ENCODE data around the gene MANBA.
"Not testable (repeated sequence)": the region's sequence is repeated elsewhere in the genome, so short reads cannot be mapped to it uniquely, and the experiment has no call there.

The MANBA gene

DNA sequence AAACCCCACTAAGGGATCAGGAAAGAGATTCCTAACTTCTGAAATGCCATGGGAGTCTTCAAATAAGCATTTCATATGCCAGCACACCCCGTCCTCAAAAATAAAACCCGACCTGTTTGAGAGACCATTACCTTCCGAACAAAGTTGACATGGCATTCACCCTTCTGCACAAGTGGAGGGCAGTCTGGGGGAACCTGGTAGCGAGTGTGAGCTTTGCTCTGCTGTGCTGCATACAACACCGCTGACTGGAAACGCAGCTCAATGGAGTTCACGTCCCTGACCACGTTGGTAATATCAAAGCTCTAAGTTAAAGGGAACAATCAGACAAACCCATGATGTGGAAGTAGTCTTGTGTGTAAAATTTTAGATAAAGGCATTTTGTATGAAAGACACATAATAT lies 38.0 kb downstream of the MANBA start:
- no peak for DNase-seq (ENCODE audit: low spot score)

- not testable (repeated sequence) for DNase-seq (ENCODE audit: low spot score)
These were observed 41.8 kb downstream of the MANBA start for GRCh38 chr4:102718833-102719575.

GRCh38 chr4:102717448-102718092 lies 43.2 kb downstream of the MANBA start:
- no peak for DNase-seq (ENCODE audit: low spot score)

- no peak for DNase-seq (ENCODE audit: low spot score)
These were observed 45.7 kb downstream of the MANBA start for GRCh38 chr4:102715057-102715456.

DNA sequence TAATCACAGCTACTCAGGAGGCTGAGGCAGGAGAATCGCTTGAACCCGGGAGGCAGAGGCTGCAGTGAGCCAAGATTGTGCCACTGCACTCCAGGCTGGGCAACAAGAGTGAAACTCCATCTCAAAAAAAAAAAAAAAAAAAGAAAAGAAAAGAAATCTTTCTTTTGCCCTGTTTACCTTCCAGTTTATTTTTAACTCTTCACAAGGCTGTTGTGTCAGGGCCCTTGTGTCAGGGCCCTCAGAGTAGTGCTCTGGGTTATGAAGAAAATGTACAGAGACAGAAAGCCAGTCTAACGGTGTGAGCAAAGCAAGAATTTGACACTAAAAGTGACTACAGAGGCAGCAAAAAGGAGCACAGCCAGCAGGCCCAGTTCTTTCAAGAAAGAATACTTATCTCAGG lies 47.0 kb downstream of the MANBA start:
- not testable (repeated sequence) for DNase-seq (ENCODE audit: low spot score)

GRCh38 chr4:102713096-102713495 lies 47.7 kb downstream of the MANBA start:
- no peak for DNase-seq (ENCODE audit: low spot score)

DNA sequence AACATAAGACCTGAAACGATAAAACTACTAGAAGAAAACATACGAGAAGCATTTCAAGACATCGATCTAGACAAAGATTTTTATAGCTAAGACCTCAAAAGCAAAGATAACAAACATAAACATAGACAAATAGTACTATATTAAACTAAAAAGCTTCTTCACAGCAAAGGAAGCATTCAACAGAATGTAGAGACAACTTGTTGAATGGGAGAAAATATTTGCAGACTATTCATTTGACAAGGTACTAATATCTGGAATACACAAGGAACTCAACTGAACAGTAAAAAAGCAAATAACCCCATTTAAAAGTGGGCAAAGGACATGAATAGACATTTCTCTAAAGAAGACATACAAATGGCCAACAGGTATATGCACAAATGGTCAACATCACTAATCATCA lies 49.8 kb downstream of the MANBA start:
- DNase-seq (ENCODE audit: low spot score): no peak

GRCh38 chr4:102709060-102709459 lies 51.7 kb downstream of the MANBA start:
- DNase-seq (ENCODE audit: low spot score): not testable (repeated sequence)

GRCh38 chr4:102707150-102707549 lies 53.6 kb downstream of the MANBA start:
- no peak for DNase-seq (ENCODE audit: low spot score)

DNA sequence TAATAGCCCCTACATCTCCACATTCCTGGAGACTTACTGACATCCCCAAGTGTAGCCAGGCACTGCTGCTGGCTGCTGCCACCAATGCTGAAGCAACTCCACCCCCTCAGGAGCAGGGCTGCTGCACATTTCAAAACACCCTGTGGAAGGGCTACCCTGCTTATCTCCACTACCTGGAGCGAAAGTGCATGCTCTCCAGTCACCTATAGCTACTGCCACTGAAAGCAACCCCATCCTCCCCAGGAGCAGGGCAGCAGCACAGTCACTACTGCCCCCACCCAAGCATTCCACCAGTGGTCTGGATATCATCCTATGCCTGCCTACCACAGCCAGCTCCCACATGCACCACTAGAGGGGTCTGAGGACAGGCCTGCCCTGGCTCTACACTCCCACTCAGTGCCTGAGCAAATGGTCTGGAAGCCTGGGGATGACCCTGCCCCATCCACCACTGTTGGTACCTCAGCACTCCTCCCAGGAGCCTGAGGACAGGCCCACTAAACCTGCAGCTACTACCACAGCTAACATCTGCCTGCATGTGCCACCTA lies 55.3 kb downstream of the MANBA start:
- no peak for DNase-seq (ENCODE audit: low spot score)

DNA sequence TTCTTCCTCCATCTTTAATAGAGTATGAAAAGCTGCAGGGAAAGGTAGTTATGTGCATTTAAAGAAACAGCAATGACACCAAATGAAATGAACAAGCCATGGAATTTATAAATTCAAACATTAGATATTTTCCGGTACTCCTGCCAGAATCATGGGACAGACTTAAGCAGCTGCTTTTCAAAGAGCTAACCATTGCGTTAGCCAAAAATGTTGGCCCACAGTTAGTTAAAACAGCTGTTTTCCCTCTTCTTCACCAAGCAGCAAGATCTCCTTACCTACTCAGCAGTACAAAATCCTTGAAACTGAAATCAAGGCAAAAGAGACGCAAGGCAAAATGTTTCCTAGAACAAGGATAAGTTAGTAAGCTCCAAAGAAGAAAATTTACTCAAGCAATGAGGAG lies 64.0 kb downstream of the MANBA start:
- DNase-seq (ENCODE audit: low spot score): no peak

GRCh38 chr4:102694791-102695190 lies 66.0 kb downstream of the MANBA start:
- DNase-seq (ENCODE audit: low spot score): no peak

DNA sequence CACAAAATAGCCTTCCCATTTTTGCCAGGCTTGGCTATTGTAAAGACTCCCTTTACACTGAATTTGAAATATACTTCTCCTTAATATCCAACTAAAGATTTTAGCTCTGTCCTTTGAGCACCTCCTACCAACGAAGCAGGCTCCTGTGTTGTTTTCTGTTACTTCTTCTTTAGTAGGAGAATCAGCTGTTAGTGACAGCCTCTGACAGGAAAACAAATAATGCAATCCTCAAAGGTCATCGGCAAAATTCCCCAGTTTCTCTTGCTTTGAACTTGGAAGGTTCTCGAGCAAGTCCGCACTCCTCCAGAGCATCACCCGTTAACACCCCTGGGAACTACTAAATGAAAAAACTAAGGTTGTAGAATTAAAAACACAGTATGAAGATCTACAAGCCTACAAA lies 66.9 kb downstream of the MANBA start:
- no peak for DNase-seq (ENCODE audit: low spot score)

DNA sequence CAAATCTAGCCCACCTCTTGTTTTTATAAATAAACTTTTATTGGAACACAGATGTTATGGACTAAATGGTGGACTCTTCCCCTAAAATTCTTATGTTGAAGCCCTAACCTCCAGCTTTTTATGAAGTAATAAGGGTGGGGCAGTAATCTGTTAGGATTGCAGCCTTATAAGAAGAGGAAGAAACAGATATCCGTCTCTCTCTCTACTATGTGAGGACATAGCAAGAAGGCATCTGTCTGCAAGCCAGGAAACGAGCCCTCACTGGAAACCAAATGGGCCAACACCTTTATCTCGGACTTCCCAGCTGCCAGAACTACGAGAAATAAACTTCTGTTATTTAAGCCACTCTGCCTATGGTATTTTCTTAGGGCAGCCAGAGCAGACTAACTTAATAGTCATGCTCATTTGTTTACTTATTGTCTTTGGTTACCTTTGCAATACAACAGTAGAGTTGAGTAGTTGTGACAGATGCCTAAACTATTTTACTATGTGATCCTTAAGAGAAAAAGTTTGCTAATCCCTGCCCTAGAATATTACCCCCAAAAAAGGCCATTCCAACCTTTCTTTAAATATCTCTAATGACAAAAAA lies 67.4 kb downstream of the MANBA start:
- DNase-seq (ENCODE audit: low spot score): no peak

- DNase-seq (ENCODE audit: low spot score): no peak
These were observed 68.3 kb downstream of the MANBA start for GRCh38 chr4:102692474-102692873.

DNA sequence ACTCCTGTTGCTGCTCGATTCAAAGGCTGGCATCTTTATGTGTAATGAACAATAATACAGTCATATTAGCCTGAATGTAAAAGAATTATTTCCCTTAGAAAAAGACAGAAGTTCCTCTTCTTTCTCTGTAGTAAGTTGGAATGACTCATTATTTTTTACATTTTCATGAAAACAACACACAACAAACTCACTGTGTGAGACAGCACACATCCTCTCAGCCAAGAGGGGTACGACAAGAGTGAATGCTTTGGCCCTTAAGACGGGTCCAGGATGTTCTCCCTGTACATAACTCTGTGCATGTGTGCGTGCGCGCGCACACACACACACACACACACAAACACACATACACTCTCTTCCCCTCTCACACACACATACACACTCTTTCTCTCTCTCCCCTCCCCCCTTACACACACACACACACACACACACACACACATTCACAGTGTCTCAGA lies 72.8 kb downstream of the MANBA start:
- DNase-seq (ENCODE audit: low spot score): no peak

DNA sequence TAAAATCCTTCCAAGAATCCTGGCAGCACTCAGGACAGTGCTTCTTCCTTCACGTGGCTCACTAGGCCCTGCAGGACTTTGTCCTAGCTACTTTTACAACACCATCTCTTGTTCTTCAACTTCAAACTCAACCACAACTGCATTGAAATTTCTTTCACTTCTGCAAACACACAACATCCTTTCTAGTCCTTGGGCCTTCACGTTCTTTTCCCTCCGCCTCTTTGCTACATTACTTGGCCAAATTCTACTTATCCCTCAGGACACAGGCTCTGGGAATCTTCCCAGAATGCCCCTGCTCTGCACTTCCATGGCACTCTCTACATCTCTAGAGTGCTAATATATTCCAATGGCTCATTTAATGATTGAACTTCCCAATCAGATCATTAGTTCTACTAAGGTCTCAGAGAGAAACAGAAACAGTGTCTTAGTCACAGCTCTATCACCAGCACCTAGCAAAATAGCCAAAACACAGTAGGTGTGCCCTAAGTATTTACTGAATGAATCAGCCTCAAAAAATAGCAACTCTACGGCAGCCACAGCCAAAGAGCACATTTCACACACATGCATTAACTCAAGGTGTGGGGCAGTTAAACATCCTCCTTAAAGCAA lies 73.3 kb downstream of the MANBA start:
- no peak for DNase-seq (ENCODE audit: low spot score)

GRCh38 chr4:102685768-102686167 lies 75.0 kb downstream of the MANBA start:
- DNase-seq (ENCODE audit: low spot score): no peak

DNA sequence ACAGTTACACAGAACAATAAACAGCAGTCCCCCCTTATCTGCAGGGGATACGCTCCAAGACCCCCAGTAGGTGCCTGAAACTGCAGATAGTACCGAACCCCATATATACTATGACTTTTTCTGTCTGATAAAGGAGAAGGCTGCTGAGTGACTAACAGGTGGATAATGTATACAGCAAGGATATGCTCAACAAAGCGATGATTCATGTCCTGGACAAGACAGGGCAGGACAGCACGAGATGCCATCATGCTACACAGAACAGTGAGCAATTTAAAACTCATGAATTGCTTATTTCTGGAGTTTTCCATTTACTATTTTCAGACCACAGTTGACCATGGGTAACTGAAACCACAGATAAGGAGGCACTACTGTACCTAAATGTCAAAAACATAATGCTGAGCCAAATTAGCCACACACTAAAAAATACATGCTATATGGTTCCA lies 76.1 kb downstream of the MANBA start:
- no peak for DNase-seq (ENCODE audit: low spot score)

GRCh38 chr4:102683881-102684609 lies 76.7 kb downstream of the MANBA start:
- no peak for DNase-seq (ENCODE audit: low spot score)

- DNase-seq (ENCODE audit: low spot score): no peak
These were observed 82.0 kb downstream of the MANBA start for GRCh38 chr4:102678695-102679335.
